AG09309 (cell line): ENCODE data around the gene C16orf90.

ENCODE experiments used
- DNase-seq: peaks from one replicate; pipeline ENCODE4 v3.0.0-alpha.2; 2010; ENCODE audit warnings: low read depth
- H3K4me3 ChIP-seq: 2 replicates; pipeline ENCODE4 v1.5.1; 2011; ENCODE audit warnings: mild to moderate bottlenecking, low read depth, low read length, moderate library complexity; ENCODE audit not compliant: control insufficient read depth
- TF ChIP-seq, protein P1 (sequence below): IDR thresholded peaks from 2 replicates; pipeline ENCODE4 v1.5.1; 2011; ENCODE audit warnings: mild to moderate bottlenecking, low read depth, low read length, inconsistent platforms; ENCODE audit not compliant: insufficient read depth, control insufficient read depth; ENCODE audit errors: missing control alignments

Gene C16orf90

DNA sequence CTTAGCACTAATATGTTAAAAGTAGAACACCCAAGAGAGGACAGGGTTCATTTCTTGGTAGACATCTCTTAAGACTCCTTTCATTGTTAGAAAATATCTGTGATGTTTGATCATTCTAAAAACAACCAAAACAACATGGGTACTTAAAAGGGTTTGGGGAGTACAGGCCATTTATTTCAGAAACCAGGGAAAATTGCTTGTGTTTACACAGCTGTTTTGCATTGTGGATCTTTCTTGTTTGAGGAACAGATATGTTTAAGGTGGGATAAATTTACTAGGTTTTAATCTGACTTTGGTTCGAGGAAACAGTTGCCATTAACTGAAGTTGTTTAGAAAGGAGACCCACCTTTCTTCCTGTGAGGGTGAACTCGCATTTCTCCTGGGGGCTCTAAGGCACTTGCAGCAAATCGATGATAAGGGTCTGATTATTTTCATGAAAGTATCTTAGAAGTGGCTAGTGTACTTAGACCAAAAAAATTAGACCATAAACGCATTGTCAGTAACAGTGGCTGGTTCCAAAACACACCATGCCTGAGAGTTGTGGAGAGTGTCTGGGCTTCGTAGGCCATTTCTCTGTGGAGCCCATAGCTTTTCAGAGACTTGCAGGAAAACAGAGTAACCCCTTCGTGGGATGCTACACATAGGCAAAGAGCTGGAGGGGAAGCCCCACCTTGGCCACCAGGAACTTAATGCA lies 23.1 kb upstream of the C16orf90 start:
- TF ChIP-seq, protein P1, sequence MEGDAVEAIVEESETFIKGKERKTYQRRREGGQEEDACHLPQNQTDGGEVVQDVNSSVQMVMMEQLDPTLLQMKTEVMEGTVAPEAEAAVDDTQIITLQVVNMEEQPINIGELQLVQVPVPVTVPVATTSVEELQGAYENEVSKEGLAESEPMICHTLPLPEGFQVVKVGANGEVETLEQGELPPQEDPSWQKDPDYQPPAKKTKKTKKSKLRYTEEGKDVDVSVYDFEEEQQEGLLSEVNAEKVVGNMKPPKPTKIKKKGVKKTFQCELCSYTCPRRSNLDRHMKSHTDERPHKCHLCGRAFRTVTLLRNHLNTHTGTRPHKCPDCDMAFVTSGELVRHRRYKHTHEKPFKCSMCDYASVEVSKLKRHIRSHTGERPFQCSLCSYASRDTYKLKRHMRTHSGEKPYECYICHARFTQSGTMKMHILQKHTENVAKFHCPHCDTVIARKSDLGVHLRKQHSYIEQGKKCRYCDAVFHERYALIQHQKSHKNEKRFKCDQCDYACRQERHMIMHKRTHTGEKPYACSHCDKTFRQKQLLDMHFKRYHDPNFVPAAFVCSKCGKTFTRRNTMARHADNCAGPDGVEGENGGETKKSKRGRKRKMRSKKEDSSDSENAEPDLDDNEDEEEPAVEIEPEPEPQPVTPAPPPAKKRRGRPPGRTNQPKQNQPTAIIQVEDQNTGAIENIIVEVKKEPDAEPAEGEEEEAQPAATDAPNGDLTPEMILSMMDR: no peak
- no peak overlapping the region for H3K4me3 ChIP-seq
- DNase-seq: no peak

DNA sequence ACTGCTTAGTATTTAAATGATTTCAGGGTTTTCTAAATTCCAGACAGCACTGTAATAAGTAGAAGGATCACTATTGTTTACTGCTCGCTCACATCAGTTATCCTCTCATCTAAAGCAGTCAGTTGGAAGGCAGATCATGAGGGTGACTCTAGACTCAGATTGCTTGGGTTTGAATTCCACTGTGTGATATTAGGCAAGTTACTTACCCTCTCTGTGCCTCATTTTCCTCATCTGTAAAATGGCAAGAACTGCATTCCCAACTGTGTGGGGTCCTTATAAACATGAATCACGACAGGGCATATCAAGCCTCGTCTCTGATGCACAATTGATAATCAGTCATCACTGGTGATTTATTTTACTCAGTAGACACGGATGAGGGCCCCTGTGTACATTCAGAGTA lies 20.6 kb upstream of the C16orf90 start:
- no peak overlapping the region for H3K4me3 ChIP-seq
- TF ChIP-seq, protein P1: no peak
- no peak for DNase-seq

DNA sequence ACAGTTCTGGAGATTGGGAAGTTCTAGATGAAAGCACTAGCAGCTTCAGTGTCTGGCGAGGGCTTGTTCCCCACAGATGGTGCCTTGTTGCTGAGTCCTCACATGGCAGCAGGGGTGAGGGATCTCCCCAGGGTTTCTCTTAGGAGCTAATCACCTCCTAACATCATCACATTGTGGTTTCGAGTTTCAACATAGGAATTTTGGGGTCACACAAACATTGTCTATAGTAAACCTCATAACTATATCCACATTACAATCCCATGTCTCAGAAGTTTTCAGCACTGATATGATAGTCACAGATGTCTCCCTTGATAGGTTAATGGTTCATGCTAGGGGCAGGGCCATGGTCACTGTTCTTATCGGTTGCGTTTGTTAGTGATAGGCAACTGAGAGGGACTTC lies 19.3 kb upstream of the C16orf90 start:
- H3K4me3 ChIP-seq: no peak overlapping the region
- TF ChIP-seq, protein P1: no peak

DNA sequence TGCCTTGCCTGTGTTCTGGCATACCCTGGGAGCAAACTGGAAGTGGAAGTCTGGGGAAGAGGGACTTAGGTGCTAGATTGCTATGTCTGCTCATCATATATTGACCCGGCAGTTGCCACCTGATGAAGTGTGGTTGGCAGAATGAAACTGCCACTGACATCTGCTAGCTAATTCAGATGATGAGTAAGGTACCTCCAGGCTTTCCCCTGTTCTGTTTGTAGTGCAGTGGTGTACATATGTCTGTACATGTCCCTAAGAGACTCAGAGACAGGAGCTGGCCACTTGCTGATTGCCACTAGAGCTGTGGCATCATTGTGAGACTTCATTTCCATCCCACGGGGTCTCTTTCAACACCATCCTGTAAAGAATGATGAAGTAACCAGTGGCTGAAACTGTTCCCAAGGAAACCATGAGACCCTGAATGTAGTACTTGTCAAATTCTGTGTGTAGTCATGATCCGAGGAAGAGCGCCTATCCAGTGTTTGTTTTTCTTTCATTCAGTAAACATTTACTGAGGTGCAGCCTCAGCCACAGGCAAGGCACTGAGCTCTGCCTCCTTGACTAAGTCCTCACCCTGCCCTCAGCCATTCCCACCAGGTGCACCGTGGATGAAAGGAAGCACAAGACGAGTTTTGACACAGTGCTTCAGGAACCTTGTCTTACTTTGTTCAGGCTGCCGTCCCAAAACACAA lies 18.7 kb upstream of the C16orf90 start:
- DNase-seq: no peak
- TF ChIP-seq, protein P1: no peak
- no peak overlapping the region for H3K4me3 ChIP-seq

More for the DNA sequence above, 19.3 kb upstream of the C16orf90 start:
- DNase-seq: peak; percentile 24

DNA sequence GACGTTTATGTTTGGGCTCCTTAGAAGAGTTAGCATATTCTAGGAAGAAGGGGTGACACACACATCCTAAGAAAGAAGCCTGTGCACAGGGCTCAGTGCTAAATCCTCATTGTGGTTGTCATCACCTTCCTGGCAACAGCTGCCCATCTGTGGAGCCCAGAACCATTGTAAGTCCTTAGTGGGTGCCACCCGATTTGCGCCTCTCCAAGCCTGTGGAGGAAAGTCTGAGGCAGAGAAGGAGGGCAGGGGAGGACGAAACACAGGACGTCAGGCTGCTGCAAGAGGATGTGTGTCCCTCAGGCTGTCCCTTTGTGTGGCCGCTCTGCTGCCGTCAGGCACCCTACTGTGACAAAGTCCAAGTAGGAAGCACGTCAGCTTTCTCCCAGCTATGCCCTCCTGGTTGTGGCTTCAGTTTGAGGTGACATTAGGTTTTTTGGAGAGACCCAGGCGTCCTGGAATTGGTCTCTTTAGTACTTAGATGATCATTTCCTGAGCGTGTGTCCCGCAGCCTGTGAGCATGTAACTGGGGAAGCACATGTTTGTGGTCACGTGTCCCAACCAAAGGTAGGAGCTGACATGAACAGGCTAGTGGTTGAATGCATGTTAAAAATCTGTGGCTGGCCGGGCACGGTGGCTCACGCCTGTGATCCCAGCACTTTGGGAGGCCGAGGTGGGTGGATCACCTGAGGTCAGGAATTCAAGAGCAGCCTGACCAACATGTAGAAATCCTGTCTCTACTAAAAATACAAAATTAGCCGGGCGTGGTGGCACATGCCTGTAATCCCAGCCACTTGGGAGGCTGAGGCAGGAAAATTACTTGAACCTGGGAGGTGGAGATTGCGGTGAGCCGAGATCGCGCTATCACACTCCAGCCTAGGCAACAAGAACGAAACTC lies 16.2 kb upstream of the C16orf90 start:
- no peak overlapping the region for H3K4me3 ChIP-seq
- no peak for DNase-seq
- TF ChIP-seq, protein P1: no peak

DNA sequence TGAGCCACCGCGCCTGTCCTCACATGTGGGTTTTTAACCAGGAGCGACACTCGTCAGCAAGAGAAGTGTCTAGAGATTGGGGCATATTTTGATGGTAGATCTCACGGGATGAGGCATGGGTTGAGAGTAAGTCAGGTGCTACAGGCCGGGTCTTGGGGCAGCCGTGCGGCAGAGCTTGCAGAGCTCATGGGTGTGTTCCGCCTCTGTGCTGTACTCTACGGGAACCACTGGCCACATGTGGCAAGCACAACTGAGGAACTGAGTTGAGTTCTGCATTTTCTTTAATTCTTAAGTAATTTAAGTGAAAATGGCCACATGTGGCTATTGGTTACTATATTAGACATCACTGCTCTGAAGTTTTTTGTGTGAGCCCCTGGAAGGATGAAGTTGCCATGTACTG lies 15.1 kb upstream of the C16orf90 start:
- TF ChIP-seq, protein P1: no peak
- no peak for DNase-seq

More for the DNA sequence above, 15.1 kb upstream of the C16orf90 start:
- H3K4me3 ChIP-seq: no peak overlapping the region
